Right lobe of liver (tissue), 4 donors: ENCODE measurements around the gene PRAC1.

Experiments used
- POLR2A ChIP-seq: fragments of 450-650 bp; IDR thresholded peaks from one replicate; pipeline ENCODE4 v1.6.1; 2017; ENCODE audit warnings: antibody characterized with exemption, mild to moderate bottlenecking
- TF ChIP-seq, protein P1 (sequence below), 4 donors: fragments of 200-600 bp in 3 of 4; fragments of 450-650 bp in 1 of 4; IDR thresholded peaks; one replicate each; pipeline versions ENCODE4 v1.5.1 to v1.8.0; 2016 to 2022; ENCODE audit warnings: antibody characterized with exemption in 4 of 4, mild to moderate bottlenecking in 2 of 4
- donor health status: DM: no; HTN: no; CAD: no.
- donor health status: DM: no; HTN: no; CAD: no.
- donor health status: DM: no; HTN: yes; CAD: no.

DNA sequence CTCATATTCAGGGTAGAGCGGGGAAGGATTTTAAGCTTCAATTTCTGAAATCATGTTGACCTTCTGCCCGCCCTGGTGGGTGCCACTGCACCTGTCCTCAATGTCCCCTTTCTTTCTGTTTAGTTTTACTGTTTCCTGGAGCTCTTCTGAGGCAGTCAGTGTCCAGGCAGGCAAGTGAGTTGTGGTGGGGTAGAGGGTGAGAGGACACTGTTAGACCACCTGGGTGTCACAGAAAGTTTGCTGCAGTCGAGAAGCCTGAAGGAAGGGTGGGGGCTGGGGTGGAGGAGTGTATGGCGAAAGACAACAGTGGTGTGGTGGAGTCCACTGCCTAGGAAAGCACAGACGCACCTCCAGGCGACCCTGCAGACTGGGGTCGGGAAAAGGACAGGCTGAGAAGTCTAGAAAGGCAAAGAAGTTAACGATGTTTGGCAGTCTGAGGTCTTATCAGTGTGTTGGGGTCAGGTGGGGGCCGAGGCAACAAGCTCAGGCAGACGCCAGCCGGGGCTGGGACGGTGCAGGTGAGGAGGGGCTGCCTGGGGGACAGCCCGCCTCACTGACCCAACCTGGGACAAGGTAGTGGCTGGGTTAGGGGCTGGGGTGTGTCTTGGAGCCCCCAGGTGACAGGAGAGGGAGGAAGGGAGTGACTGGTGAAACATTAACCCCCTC lies 29.5 kb upstream of the PRAC1 start:
- TF ChIP-seq, protein P1, sequence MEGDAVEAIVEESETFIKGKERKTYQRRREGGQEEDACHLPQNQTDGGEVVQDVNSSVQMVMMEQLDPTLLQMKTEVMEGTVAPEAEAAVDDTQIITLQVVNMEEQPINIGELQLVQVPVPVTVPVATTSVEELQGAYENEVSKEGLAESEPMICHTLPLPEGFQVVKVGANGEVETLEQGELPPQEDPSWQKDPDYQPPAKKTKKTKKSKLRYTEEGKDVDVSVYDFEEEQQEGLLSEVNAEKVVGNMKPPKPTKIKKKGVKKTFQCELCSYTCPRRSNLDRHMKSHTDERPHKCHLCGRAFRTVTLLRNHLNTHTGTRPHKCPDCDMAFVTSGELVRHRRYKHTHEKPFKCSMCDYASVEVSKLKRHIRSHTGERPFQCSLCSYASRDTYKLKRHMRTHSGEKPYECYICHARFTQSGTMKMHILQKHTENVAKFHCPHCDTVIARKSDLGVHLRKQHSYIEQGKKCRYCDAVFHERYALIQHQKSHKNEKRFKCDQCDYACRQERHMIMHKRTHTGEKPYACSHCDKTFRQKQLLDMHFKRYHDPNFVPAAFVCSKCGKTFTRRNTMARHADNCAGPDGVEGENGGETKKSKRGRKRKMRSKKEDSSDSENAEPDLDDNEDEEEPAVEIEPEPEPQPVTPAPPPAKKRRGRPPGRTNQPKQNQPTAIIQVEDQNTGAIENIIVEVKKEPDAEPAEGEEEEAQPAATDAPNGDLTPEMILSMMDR (IDR thresholded peaks at IDR 0.05): no peak
- no peak for TF ChIP-seq POLR2A
